Breast epithelium (tissue), 4 donors: ENCODE results near the gene RFWD3. TPM values are rescaled to one million over a fixed set of nuclear protein-coding genes. Genes with fewer than 3 reads are reported as not detected.
"Not testable (repeated sequence)": the region's sequence is repeated elsewhere in the genome, so short reads cannot be mapped to it uniquely, and the experiment has no call there.

ENCODE experiments used
- DNase-seq, 2 donors: peaks; one replicate each; pipeline ENCODE4 v3.0.0-alpha.2; 2019; ENCODE audit warnings: low spot score in 2 of 2
- H3K27ac ChIP-seq, 2 donors: fragments of 200-600 bp; sonication (generic) in 1 of 2; one replicate each; pipeline ENCODE4 v1.5.1; 2016 to 2019; ENCODE audit warnings: mild to moderate bottlenecking in 1 of 2
- H3K27me3 ChIP-seq, 2 donors: fragments of 200-600 bp; sonication (generic) in 1 of 2; one replicate each; pipeline versions ENCODE4 v1.5.1 to v1.6.0; 2017 to 2019; ENCODE audit warnings: control low read depth in 1 of 2, mild to moderate bottlenecking in 1 of 2
- H3K36me3 ChIP-seq: fragments of 200-600 bp; one replicate; pipeline ENCODE4 v1.5.1; 2019
- H3K4me1 ChIP-seq, 2 donors: fragments of 200-600 bp; sonication (generic); one replicate each; pipeline ENCODE4 v1.5.1; 2016 to 2019; ENCODE audit warnings: control low read depth in 1 of 2
- H3K4me3 ChIP-seq, 3 donors: fragments of 200-600 bp; sonication (generic); 1 replicate in 2 of 3; 2 replicates in 1 of 3; pipeline ENCODE4 v1.5.1; 2016 to 2019; ENCODE audit warnings: mild to moderate bottlenecking in 3 of 3, moderate library complexity in 2 of 3
- H3K9me3 ChIP-seq, 2 donors: fragments of 200-600 bp; sonication (generic) in 1 of 2; one replicate each; pipeline ENCODE4 v1.5.1; 2016 to 2019; ENCODE audit warnings: control low read depth in 1 of 2
- POLR2A ChIP-seq: fragments of 450-650 bp; IDR thresholded peaks from one replicate; pipeline ENCODE4 v1.6.1; 2016; ENCODE audit warnings: antibody characterized with exemption, mild to moderate bottlenecking, moderate library complexity
- POLR2AphosphoS5 ChIP-seq, 3 donors: sonication (generic); formaldehyde crosslinking; IDR thresholded peaks; one replicate each; pipeline ENCODE4 v1.6.1; 2017; ENCODE audit warnings: antibody characterized with exemption in 3 of 3
- intact Hi-C: fragments of 100-400 bp; cut with DNase I; formaldehyde crosslinking; loops from one replicate; pipeline ENCODE4 v1.15.1; 2023; ENCODE audit warnings: low total_unique reads
- total RNA-seq, 3 donors: library from RNA; depleted of rRNA; stranded (reverse); fragments of >200 nt; gene quantifications; one replicate each; pipeline ENCODE4 v1.1.0, GENCODE V29; 2016
- TF ChIP-seq, protein P1 (sequence below), 3 donors: fragments of 450-650 bp; IDR thresholded peaks; one replicate each; pipeline ENCODE4 v1.5.1; 2016 to 2017; ENCODE audit warnings: antibody characterized with exemption in 3 of 3, mild to moderate bottlenecking in 3 of 3, moderate library complexity in 3 of 3

RFWD3 gene
- total RNA-seq, 3 donors from 2014 or later: 11.0 to 23.6 (median 18.7) TPM

DNA sequence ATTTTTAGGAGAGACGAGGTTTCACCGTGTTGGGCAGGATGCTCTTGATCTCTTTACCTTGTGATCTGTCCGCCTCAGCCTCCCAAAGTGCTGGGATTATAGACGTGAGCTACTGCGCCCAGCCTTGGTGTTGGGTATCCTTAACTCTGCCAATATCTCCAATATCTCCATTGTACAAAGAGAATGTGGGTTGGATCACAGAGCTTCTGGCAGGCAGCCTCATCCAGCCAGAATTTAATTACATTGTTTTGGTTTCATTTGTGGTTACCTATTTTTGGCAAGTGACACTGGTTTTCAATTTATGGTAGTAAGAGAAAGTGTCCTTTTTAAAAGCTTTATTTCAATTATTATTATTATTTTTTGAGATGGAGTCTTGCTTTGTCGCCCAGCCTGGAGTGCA, 14.0 kb upstream of the RFWD3 start:
- no peak for TF ChIP-seq POLR2AphosphoS5 (IDR thresholded peaks at IDR 0.05)
- TF ChIP-seq POLR2A: no peak
- TF ChIP-seq, protein P1, sequence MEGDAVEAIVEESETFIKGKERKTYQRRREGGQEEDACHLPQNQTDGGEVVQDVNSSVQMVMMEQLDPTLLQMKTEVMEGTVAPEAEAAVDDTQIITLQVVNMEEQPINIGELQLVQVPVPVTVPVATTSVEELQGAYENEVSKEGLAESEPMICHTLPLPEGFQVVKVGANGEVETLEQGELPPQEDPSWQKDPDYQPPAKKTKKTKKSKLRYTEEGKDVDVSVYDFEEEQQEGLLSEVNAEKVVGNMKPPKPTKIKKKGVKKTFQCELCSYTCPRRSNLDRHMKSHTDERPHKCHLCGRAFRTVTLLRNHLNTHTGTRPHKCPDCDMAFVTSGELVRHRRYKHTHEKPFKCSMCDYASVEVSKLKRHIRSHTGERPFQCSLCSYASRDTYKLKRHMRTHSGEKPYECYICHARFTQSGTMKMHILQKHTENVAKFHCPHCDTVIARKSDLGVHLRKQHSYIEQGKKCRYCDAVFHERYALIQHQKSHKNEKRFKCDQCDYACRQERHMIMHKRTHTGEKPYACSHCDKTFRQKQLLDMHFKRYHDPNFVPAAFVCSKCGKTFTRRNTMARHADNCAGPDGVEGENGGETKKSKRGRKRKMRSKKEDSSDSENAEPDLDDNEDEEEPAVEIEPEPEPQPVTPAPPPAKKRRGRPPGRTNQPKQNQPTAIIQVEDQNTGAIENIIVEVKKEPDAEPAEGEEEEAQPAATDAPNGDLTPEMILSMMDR (IDR thresholded peaks at IDR 0.05): no peak
- Histone ChIP-seq H3K4me3 (no peak overlapping the region), H3K27me3 (no peaks in the 10 kb centered on the region), H3K27ac (no peak overlapping the region), H3K36me3 (no peaks in the 10 kb centered on the region), H3K4me1 (no peaks in the 10 kb centered on the region), H3K9me3 (no peaks in the 10 kb centered on the region)
- intact Hi-C loops: no loop called here
- DNase-seq: no peak

DNA sequence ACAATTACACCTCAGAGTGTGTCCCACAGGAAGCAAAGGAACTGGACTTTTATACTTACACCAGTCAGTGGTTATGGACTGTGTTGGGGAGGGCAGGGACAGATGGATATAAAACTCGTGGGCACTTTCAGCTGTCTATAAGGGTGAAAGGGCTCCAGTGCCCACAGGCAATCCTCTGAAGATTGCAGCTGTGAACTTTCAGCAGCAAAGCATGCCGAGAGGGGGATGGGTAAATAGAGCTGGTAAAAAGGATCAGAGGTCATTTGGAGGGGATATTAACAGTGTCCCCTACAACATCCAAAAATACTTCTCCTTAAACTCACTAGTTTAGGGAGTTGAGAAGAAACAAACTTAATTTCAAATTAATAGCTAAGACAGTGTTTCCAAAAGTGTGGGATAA, 13.3 kb upstream of the RFWD3 start:
- intact Hi-C loops: no loop called here
- Histone ChIP-seq H3K27me3 (no peaks in the 10 kb centered on the region), H3K36me3 (no peaks in the 10 kb centered on the region), H3K4me3 (no peak overlapping the region), H3K9me3 (no peaks in the 10 kb centered on the region), H3K4me1 (no peaks in the 10 kb centered on the region), H3K27ac (no peak overlapping the region)
- DNase-seq: no peak
- TF ChIP-seq, protein P1 (IDR thresholded peaks at IDR 0.05): no peak
- TF ChIP-seq POLR2AphosphoS5 (IDR thresholded peaks at IDR 0.05): no peak
- no peak for TF ChIP-seq POLR2A

DNA sequence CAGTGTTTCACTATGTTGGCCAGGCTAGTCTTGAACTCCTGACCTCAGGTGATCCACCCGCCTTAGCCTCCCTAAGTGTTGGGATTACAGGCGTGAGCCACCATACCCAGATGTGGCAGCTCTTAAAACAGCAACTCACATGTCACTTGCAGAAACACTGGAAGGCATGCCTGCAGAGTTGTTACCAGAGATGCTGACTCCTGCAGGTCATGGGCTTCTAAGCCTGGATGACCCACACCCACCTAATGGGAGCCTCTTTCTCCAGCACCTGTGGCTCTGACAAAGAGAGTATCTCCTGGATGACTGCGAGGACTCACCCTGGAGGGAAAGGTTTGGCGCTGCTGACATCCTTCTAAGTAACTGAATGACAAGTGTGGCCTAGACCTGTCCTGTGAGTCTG, 11.2 kb upstream of the RFWD3 start:
- Histone ChIP-seq H3K4me3 (no peak overlapping the region), H3K27ac (no peak overlapping the region), H3K36me3 (no peaks in the 10 kb centered on the region), H3K4me1 (no peaks in the 10 kb centered on the region), H3K27me3 (no peaks in the 10 kb centered on the region), H3K9me3 (no peaks in the 10 kb centered on the region)
- intact Hi-C loops: no loop called here
- no peak for DNase-seq
- no peak for TF ChIP-seq POLR2A
- TF ChIP-seq, protein P1 (IDR thresholded peaks at IDR 0.05): no peak
- TF ChIP-seq POLR2AphosphoS5 (IDR thresholded peaks at IDR 0.05): no peak

DNA sequence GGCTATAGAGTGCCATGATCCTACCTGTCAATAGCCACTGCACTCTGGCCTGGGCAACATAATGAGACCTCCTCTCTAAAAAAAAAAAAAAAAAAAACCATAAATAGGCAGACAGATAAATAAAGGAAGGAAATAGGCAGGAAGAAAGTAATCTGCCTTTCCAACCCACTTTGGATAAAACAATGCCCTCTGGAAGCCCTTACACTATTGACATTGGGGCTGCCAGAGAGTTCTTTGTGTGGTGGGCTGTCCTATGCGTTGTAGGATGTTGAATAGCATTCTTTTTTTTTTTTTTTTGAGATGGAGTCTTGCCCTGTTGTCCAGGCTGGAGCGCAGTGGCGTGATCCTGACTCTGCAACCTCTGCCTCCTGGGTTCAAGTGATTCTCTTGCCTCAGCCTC, 7.2 kb upstream of the RFWD3 start:
- Histone ChIP-seq H3K36me3 (no peaks in the 10 kb centered on the region), H3K27ac (no peak overlapping the region), H3K4me1 (no peaks in the 10 kb centered on the region), H3K9me3 (no peaks in the 10 kb centered on the region), H3K4me3 (no peak overlapping the region), H3K27me3 (no peaks in the 10 kb centered on the region)
- intact Hi-C loops: no loop called here
- DNase-seq: no peak
- TF ChIP-seq POLR2A (no peak), POLR2AphosphoS5 (IDR thresholded peaks at IDR 0.05) (no peak)
- TF ChIP-seq, protein P1 (IDR thresholded peaks at IDR 0.05): no peak

DNA sequence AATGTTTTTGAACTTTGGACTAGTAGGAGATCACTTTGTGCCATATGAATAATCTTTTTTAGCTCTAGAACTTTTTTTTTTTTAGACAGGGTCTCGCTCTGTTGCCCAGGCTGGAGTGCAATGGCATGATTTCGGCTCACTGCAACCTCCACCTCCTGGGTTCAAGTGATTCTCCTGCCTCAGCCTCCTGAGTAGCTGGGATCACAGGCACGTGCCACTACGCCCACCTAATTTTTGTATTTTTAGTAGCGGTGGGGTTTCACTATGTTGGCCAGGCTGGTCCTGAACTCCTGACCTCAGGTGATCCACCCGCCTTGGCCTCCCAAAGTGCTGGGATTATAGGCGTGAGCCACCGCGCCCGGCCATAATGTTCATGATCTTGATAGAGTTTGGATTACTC, 2.2 kb upstream of the RFWD3 start:
- H3K36me3 ChIP-seq, H3K4me3 ChIP-seq, H3K27me3 ChIP-seq, intact Hi-C loops, DNase-seq, H3K4me1 ChIP-seq, H3K27ac ChIP-seq, H3K9me3 ChIP-seq: not testable (repeated sequence)

DNA sequence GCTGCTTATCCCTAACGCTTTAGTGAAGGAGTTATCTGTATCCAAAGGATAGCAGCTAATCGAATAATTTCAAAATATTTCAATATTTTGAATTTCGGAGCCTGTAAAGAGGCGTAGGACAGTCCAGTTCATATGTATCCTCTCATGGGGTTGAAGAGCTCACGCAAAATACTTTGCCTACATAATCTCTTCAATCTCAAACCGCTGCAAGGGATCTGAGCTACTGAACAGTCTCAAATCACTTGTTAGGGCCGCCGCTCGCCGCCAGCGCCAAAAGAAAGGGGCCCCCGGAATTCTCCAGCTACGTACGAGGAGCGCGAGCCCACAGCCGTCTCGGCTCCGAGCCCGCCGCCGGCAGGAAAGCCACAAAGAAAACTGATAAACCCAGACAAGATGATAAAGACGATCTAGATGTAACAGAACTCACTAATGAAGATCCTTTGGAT, 601 bp upstream of the RFWD3 start:
- Histone ChIP-seq H3K27ac (peak overlapping the region in 1 of 2 donors; percentile 21), H3K36me3 (no peaks in the 10 kb centered on the region), H3K4me3 (peak overlapping the region; percentile 90 to 95 (median 91)), H3K4me1 (peaks cover 0 to 4% of the 10 kb centered on the region in 2 donors), H3K9me3 (no peaks in the 10 kb centered on the region), H3K27me3 (no peaks in the 10 kb centered on the region)
- TF ChIP-seq, protein P1 (IDR thresholded peaks at IDR 0.05): no peak
- no peak for TF ChIP-seq POLR2AphosphoS5 (IDR thresholded peaks at IDR 0.05)
- no peak for TF ChIP-seq POLR2A
- intact Hi-C loops: no loop called here
- peak in 1 of 2 donors; percentile 24 for DNase-seq
